Measurements from ENCODE around the gene TCERG1L. TPM values are rescaled to one million over a fixed set of nuclear protein-coding genes. Genes with fewer than 3 reads are reported as not detected.

Gene TCERG1L
- total RNA-seq, 1 experiment from 2014 or later, result not detected

GRCh38 chr10:131318291-131318690 lies 6.8 kb upstream of the TCERG1L start:
- Histone ChIP-seq H3F3A (ENCODE audit: insufficient read depth, low read depth) (no peaks in the 10 kb centered on the region), H4K20me1 (ENCODE audit: insufficient read depth) (no peaks in the 10 kb centered on the region), H3K9me2 (ENCODE audit: insufficient read depth) (no peaks in the 10 kb centered on the region), H3K27me3 (ENCODE audit: insufficient read depth, low read depth) (peaks cover 51% of the 10 kb centered on the region), H3K4me1 (replicated peaks; ENCODE audit: insufficient read depth) (no peaks in the 10 kb centered on the region), H3K27ac (no peak overlapping the region), H3K36me3 (ENCODE audit: low read depth) (no peaks in the 10 kb centered on the region), H3K4me2 (no peak overlapping the region), H3K9me3 (ENCODE audit: insufficient read depth, low read depth) (no peaks in the 10 kb centered on the region), H2AFZ (no peak overlapping the region), H3K79me2 (ENCODE audit: low read depth) (no peaks in the 10 kb centered on the region), H3K4me3 (no peak overlapping the region)
- POLR2A ChIA-PET (ENCODE audit: unreplicated experiment), result no interaction called here
- TF ChIP-seq CTCF (conservative IDR thresholded peaks at IDR 0.05) (no peak), EZH2 (IDR thresholded peaks at IDR 0.05; ENCODE audit: low read depth) (no peak)
- DNase-seq, result no peak
- intact Hi-C loops (cut with micrococcal nuclease; ENCODE audit: unreplicated experiment), result no loop called here
- CTCF ChIA-PET, result no interaction called here
- BruUV-seq (replicated peaks), result no TSS peak

- Histone ChIP-seq H3K27me3 (ENCODE audit: insufficient read depth, low read depth) (peaks cover 35% of the 10 kb centered on the region), H3K9me2 (ENCODE audit: insufficient read depth) (no peaks in the 10 kb centered on the region), H3K36me3 (ENCODE audit: low read depth) (no peaks in the 10 kb centered on the region), H3F3A (ENCODE audit: insufficient read depth, low read depth) (no peaks in the 10 kb centered on the region), H3K9me3 (ENCODE audit: insufficient read depth, low read depth) (no peaks in the 10 kb centered on the region), H3K4me1 (replicated peaks; ENCODE audit: insufficient read depth) (no peaks in the 10 kb centered on the region), H4K20me1 (ENCODE audit: insufficient read depth) (no peaks in the 10 kb centered on the region), H2AFZ (no peak overlapping the region), H3K79me2 (ENCODE audit: low read depth) (no peaks in the 10 kb centered on the region), H3K27ac (no peak overlapping the region), H3K4me2 (no peak overlapping the region), H3K4me3 (no peak overlapping the region)
- no peak for DNase-seq
- BruUV-seq (replicated peaks), result no TSS peak
- no peak for TF ChIP-seq EZH2 (IDR thresholded peaks at IDR 0.05; ENCODE audit: low read depth)
- no peak for TF ChIP-seq CTCF (conservative IDR thresholded peaks at IDR 0.05)
- POLR2A ChIA-PET (ENCODE audit: unreplicated experiment), result no interaction called here
- CTCF ChIA-PET, result no interaction called here
- intact Hi-C loops (cut with micrococcal nuclease; ENCODE audit: unreplicated experiment), result no loop called here
These were observed 5.0 kb upstream of the TCERG1L start for GRCh38 chr10:131316321-131317075.

GRCh38 chr10:131315344-131315743 lies 3.8 kb upstream of the TCERG1L start:
- peaks cover 31% of the 10 kb centered on the region for H3K27me3 ChIP-seq (ENCODE audit: insufficient read depth, low read depth)
- H3K9me2 ChIP-seq (ENCODE audit: insufficient read depth), result no peaks in the 10 kb centered on the region
- TF ChIP-seq CTCF (conservative IDR thresholded peaks at IDR 0.05) (no peak), EZH2 (IDR thresholded peaks at IDR 0.05; ENCODE audit: low read depth) (no peak)
- no TSS peak for BruUV-seq (replicated peaks)
- intact Hi-C loops (cut with micrococcal nuclease; ENCODE audit: unreplicated experiment), result no loop called here
- H2AFZ ChIP-seq, result no peak overlapping the region
- no peaks in the 10 kb centered on the region for H3K4me1 ChIP-seq (replicated peaks; ENCODE audit: insufficient read depth)
- H3K79me2 ChIP-seq (ENCODE audit: low read depth), result no peaks in the 10 kb centered on the region
- no peaks in the 10 kb centered on the region for H4K20me1 ChIP-seq (ENCODE audit: insufficient read depth)
- DNase-seq, result peak in 1 of 2 experiments; percentile 35
- CTCF ChIA-PET, result no interaction called here
- no peaks in the 10 kb centered on the region for H3K9me3 ChIP-seq (ENCODE audit: insufficient read depth, low read depth)
- POLR2A ChIA-PET (ENCODE audit: unreplicated experiment), result no interaction called here
- H3K4me2 ChIP-seq, result no peak overlapping the region
- no peak overlapping the region for H3K27ac ChIP-seq
- no peaks in the 10 kb centered on the region for H3F3A ChIP-seq (ENCODE audit: insufficient read depth, low read depth)
- no peaks in the 10 kb centered on the region for H3K36me3 ChIP-seq (ENCODE audit: low read depth)
- H3K4me3 ChIP-seq, result no peak overlapping the region

Data from PC-9 (cell line).